ENCODE results near the gene IFT122. TPM values are rescaled to one million over a fixed set of nuclear protein-coding genes. Genes with fewer than 3 reads are reported as not detected.

Gene IFT122
- total and polyA plus RNA-seq, 8 donors = 9.9 to 163 (median 19.6) TPM

DNA sequence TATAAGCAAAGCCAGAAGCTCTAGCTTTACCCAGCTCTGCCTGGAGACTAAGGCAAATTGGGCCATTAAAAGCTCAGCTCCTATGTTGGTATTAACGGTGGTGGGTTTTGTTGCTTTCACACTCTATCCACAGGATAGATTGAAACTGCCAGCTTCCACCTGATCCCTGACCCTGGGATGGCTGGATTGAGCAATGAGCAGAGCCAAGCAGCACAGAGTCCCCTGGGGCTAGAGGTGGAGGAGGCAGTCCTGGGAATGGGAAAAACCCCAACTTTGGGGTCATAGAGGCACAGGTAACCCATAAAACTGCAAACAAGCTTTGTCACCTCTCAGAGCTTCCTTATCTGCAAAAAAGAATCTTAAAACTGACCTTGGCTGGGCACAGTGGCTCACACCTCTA, 95.1 kb downstream of the IFT122 start:
- peaks cover 0 to under 1% (median 0%) of the 10 kb centered on the region in 4 donors for H3K4me1 ChIP-seq
- H3K4me3 ChIP-seq = no peak overlapping the region
- no peak for DNase-seq
- intact Hi-C loops (cut with DNase I; ENCODE audit: low total_unique reads) = no loop called here
- H3K27ac ChIP-seq = no peak overlapping the region
- no peaks in the 10 kb centered on the region for H3K27me3 ChIP-seq
- 82 to 100% (median 88%) methylated on average over 1 of the region's 1 CpG for WGBS, 5 donors
- H3K9me3 ChIP-seq = no peaks in the 10 kb centered on the region
- H3K36me3 ChIP-seq = no peaks in the 10 kb centered on the region
- TF ChIP-seq POLR2AphosphoS5 (IDR thresholded peaks at IDR 0.05) = no peak

DNA sequence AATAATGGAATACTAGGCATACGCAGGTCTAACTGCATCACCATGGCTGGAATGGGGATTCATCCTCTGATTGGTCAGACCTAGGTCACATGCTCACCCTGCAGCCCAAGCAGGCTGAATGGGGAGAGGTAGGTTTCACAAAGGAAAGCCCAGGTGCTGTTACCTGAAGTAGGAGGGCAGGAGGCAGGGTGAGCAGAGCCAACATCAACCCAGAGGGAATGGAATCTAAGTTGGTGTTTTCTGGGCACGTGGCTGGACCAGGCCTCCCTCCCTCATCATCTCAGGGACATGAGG, 96.3 kb downstream of the IFT122 start:
- Histone ChIP-seq H3K27ac (no peak overlapping the region), H3K4me1 (no peaks in the 10 kb centered on the region), H3K36me3 (no peaks in the 10 kb centered on the region), H3K27me3 (no peaks in the 10 kb centered on the region), H3K9me3 (no peaks in the 10 kb centered on the region), H3K4me3 (no peak overlapping the region)
- DNase-seq = no peak
- no peak for TF ChIP-seq POLR2A (IDR thresholded peaks at IDR 0.05)
- TF ChIP-seq EP300 (IDR thresholded peaks at IDR 0.05) = no peak
- TF ChIP-seq, protein P1, sequence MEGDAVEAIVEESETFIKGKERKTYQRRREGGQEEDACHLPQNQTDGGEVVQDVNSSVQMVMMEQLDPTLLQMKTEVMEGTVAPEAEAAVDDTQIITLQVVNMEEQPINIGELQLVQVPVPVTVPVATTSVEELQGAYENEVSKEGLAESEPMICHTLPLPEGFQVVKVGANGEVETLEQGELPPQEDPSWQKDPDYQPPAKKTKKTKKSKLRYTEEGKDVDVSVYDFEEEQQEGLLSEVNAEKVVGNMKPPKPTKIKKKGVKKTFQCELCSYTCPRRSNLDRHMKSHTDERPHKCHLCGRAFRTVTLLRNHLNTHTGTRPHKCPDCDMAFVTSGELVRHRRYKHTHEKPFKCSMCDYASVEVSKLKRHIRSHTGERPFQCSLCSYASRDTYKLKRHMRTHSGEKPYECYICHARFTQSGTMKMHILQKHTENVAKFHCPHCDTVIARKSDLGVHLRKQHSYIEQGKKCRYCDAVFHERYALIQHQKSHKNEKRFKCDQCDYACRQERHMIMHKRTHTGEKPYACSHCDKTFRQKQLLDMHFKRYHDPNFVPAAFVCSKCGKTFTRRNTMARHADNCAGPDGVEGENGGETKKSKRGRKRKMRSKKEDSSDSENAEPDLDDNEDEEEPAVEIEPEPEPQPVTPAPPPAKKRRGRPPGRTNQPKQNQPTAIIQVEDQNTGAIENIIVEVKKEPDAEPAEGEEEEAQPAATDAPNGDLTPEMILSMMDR (IDR thresholded peaks at IDR 0.05) = no peak
- TF ChIP-seq POLR2AphosphoS5 (IDR thresholded peaks at IDR 0.05) = no peak
- intact Hi-C loops (cut with DNase I; ENCODE audit: low total_unique reads) = no loop called here
- WGBS, 5 donors = 77 to 84% (median 80%) methylated on average over 2 of the region's 2 CpGs

DNA sequence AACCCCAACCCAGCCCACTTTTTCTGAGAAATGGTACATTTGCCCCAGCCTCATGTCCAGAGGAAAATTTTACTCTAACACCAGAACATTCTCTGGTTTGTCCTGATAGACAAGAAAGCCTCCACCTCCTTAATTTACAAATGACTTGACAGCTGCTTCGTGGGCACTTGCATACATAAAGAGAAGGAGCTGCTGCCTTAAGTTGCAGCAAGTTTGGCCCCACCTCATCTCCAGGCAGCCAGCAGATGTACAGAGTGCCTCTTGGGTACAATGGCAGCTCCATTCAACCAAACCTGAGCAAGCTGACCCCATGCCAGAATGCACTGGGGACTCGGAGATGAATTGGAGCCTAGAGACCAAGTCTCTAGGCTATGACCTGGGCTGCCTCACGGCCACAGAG, 96.8 kb downstream of the IFT122 start:
- intact Hi-C loops (cut with DNase I; ENCODE audit: low total_unique reads) = no loop called here
- Histone ChIP-seq H3K4me3 (no peak overlapping the region), H3K27me3 (no peaks in the 10 kb centered on the region), H3K36me3 (no peaks in the 10 kb centered on the region), H3K27ac (no peak overlapping the region), H3K4me1 (no peaks in the 10 kb centered on the region), H3K9me3 (no peaks in the 10 kb centered on the region)
- TF ChIP-seq EP300 (IDR thresholded peaks at IDR 0.05) = no peak
- TF ChIP-seq POLR2AphosphoS5 (IDR thresholded peaks at IDR 0.05) = no peak
- TF ChIP-seq, protein P1 (IDR thresholded peaks at IDR 0.05) = no peak
- TF ChIP-seq POLR2A (IDR thresholded peaks at IDR 0.05) = no peak
- WGBS, 5 donors = 70 to 90% (median 82%) methylated on average over 3 of the region's 3 CpGs
- DNase-seq = no peak

DNA sequence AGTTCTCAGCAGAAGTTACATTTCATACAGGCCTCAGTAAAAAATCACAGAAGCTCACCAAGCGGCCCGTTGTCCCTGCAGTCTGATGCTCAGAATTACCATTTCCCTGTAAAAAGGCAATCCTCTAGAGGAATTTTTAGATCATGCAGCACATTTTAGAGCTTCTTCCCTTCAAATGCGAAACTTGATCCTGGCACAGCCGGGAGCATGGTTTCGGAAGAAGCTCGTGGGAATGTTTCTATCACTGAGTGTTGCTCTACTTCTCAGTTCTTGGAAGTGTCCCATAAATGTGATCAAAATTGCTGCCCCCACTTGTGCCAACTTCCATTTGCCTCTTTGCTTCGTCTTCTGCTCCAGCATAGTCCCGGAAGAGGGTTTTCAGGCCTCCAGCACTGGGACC, 99.2 kb downstream of the IFT122 start:
- WGBS, 5 donors = 90 to 95% (median 91%) methylated on average over 8 of the region's 8 CpGs
- intact Hi-C loops (cut with DNase I; ENCODE audit: low total_unique reads) = no loop called here
- Histone ChIP-seq H3K9me3 (no peaks in the 10 kb centered on the region), H3K4me1 (no peaks in the 10 kb centered on the region), H3K4me3 (no peak overlapping the region), H3K36me3 (no peaks in the 10 kb centered on the region), H3K27ac (no peak overlapping the region), H3K27me3 (no peaks in the 10 kb centered on the region)
- no peak for DNase-seq
- TF ChIP-seq EP300 (IDR thresholded peaks at IDR 0.05) (no peak), POLR2A (IDR thresholded peaks at IDR 0.05) (no peak), POLR2AphosphoS5 (IDR thresholded peaks at IDR 0.05) (no peak)
- TF ChIP-seq, protein P1 (IDR thresholded peaks at IDR 0.05) = no peak

DNA sequence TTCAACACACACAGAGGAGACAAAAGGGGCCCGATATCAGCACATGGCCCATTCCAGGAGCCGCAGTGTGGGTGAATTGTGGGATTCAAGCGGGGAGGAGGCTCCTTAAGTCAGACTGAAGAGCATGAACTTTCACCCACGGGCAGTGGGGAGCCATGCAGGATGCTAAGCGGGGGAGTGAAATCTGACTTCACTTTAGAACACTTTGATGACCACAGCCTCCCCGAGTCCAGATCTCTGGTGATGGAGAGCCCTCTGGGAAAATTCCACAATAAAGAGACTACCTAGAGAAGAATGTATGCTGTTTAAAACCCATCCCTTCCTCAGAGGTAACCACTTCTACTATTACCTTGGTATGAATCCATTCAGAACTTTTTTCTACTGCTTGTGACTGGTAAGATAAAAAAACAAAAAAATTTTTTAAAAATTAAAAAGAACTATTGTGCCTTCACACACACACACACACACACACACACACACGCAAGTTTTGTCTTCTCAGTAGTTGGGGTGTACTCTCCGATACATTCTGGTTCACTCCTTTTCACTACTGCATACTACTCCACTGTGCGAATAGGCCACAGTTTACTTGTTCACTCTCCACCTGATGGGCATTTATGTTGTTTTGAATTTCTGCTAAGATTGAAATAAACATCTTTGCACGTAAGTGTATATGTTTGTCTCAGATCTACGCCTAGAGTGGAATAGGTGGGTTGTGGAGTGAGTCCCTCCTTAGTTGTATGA, 100.9 kb downstream of the IFT122 start:
- WGBS, 5 donors = 91 to 96% (median 93%) methylated on average over 11 of the region's 11 CpGs
- Histone ChIP-seq H3K27ac (no peak overlapping the region), H3K36me3 (no peaks in the 10 kb centered on the region), H3K4me1 (no peaks in the 10 kb centered on the region), H3K9me3 (no peaks in the 10 kb centered on the region), H3K4me3 (no peak overlapping the region), H3K27me3 (no peaks in the 10 kb centered on the region)
- no peak for TF ChIP-seq POLR2AphosphoS5 (IDR thresholded peaks at IDR 0.05)
- TF ChIP-seq EP300 (IDR thresholded peaks at IDR 0.05) = no peak
- TF ChIP-seq POLR2A (IDR thresholded peaks at IDR 0.05) = no peak
- TF ChIP-seq, protein P1 (IDR thresholded peaks at IDR 0.05) = no peak
- DNase-seq = no peak
- intact Hi-C loops (cut with DNase I; ENCODE audit: low total_unique reads) = no loop called here
